GM12878 (cell line): ENCODE results near the gene VANGL1. TPM values are rescaled to one million over a fixed set of nuclear protein-coding genes. Genes with fewer than 3 reads are reported as not detected.

Experiments
- ATAC-seq: fragments of 200-7000 bp; cut with Tn5 transposase; 3 replicates; pipeline ENCODE4 v1.9.1; 2020; ENCODE audit warnings: mild to moderate bottlenecking, moderate library complexity
- BruUV-seq: library from RNA; stranded (reverse); fragments of 400-500 nt; replicated peaks from 2 replicates; lab custom pipeline; 2021; lab: Mats Ljungman, UMichigan
- CTCF ChIA-PET: fragments of 300-600 bp; sonication (Branson Sonifier 250); formaldehyde crosslinking; extraction: SDS; loops from one replicate; lab custom pipeline; 2021; ENCODE audit warnings: inconsistent platforms; lab: Yijun Ruan, JAX
- POLR2A ChIA-PET: fragments of 350-600 bp; formaldehyde crosslinking; extraction: SDS; loops from one replicate; lab custom pipeline; 2021; ENCODE audit warnings: inconsistent platforms; lab: Charles Lee
- RAD21 ChIA-PET: fragments of 300-600 bp; sonication (Branson Sonifier 250); formaldehyde crosslinking; loops from one replicate; lab custom pipeline; 2023; ENCODE audit warnings: antibody characterized with exemption; ENCODE audit not compliant: unreplicated experiment; lab: Charles Lee
- SMC1A ChIA-PET: fragments of 300-600 bp; sonication (Branson Sonifier 250); formaldehyde crosslinking; loops from one replicate; lab custom pipeline; 2023; ENCODE audit not compliant: unreplicated experiment, uncharacterized antibody; lab: Charles Lee
- DNase-seq: peaks from one replicate; pipeline ENCODE4 v3.0.0-alpha.2; 2011; ENCODE audit warnings: low read depth, low spot score
- FAIRE-seq: peaks from 3 replicates; lab custom pipeline; 2011; peaks lifted over from hg19 to GRCh38; lab: Jason Lieb, UNC
- H2AFZ ChIP-seq: 2 replicates; pipeline ENCODE4 v1.6.0; 2011; ENCODE audit warnings: low read depth, low read length, control low read depth; ENCODE audit not compliant: control insufficient read depth
- H3K27ac ChIP-seq: 2 replicates; pipeline ENCODE4 v1.5.1; 2011; ENCODE audit warnings: control low read depth; ENCODE audit not compliant: control insufficient read depth, insufficient read depth
- H3K27me3 ChIP-seq, 2 experiments: replicated peaks in 1 of 2; 2 replicates each; pipeline versions ENCODE4 v1.6.0 to v1.6.1; 2011; ENCODE audit warnings: low read length in 1 of 2; ENCODE audit not compliant: control insufficient read depth in 2 of 2, insufficient read depth in 2 of 2
- H3K36me3 ChIP-seq, 2 experiments: 2 replicates each; pipeline ENCODE4 v1.5.1; 2011; ENCODE audit warnings: low read length in 1 of 2; ENCODE audit not compliant: control insufficient read depth in 2 of 2, insufficient read depth in 2 of 2
- H3K4me1 ChIP-seq: 2 replicates; pipeline ENCODE4 v1.6.1; 2011; ENCODE audit warnings: mild to moderate bottlenecking, low read length, moderate library complexity, mixed read lengths; ENCODE audit not compliant: control insufficient read depth, insufficient read depth
- H3K4me2 ChIP-seq: 2 replicates; pipeline ENCODE4 v1.6.0; 2011; ENCODE audit warnings: control low read depth; ENCODE audit not compliant: control insufficient read depth, insufficient read depth
- H3K4me3 ChIP-seq: fragments of 200-600 bp; sonication (generic); 2 replicates; pipeline ENCODE4 v1.5.1; 2016
- H3K79me2 ChIP-seq: 2 replicates; pipeline ENCODE4 v1.6.0; 2011; ENCODE audit warnings: low read length; ENCODE audit not compliant: control insufficient read depth, insufficient read depth
- H3K9ac ChIP-seq: 2 replicates; pipeline ENCODE4 v1.8.0; 2011; ENCODE audit warnings: low read length, control low read depth, mixed read lengths; ENCODE audit not compliant: control insufficient read depth, insufficient read depth
- H3K9me3 ChIP-seq: replicated peaks from 3 replicates; pipeline ENCODE4 v1.5.1; 2011; ENCODE audit warnings: mild to moderate bottlenecking, low read length; ENCODE audit not compliant: control insufficient read depth, insufficient read depth
- H4K20me1 ChIP-seq: 2 replicates; pipeline ENCODE4 v1.6.0; 2011; ENCODE audit not compliant: control insufficient read depth, insufficient read depth
- ASH2L ChIP-seq: fragments of 300-600, 200-600 bp; sonication (generic); IDR thresholded peaks from 2 replicates; pipeline ENCODE4 v1.6.1; 2017; ENCODE audit warnings: low read depth, mild to moderate bottlenecking, borderline replicate concordance
- ESRRA ChIP-seq: IDR thresholded peaks from 2 replicates; pipeline ENCODE4 v1.6.1; 2012; ENCODE audit warnings: mild to moderate bottlenecking, low read length, improper control_type of control experiment
- NFYB ChIP-seq: IDR thresholded peaks from 2 replicates; pipeline ENCODE4 v1.6.1; 2011; ENCODE audit warnings: low read depth, mild to moderate bottlenecking, low read length, improper control_type of control experiment, moderate library complexity; ENCODE audit not compliant: insufficient read depth
- NR2F1 ChIP-seq: fragments of 450-650 bp; conservative IDR thresholded peaks from 2 replicates; pipeline ENCODE4 v1.6.1; 2017; ENCODE audit warnings: mild to moderate bottlenecking
- PAX8 ChIP-seq: fragments of 450-650 bp; IDR thresholded peaks from 2 replicates; pipeline ENCODE4 v1.6.1; 2017; ENCODE audit warnings: mild to moderate bottlenecking, moderate library complexity
- PML ChIP-seq: IDR thresholded peaks from 2 replicates; pipeline ENCODE4 v1.6.1; 2012; ENCODE audit warnings: low read length, inconsistent platforms
- SMAD1 ChIP-seq: fragments of 450-650 bp; IDR thresholded peaks from 2 replicates; pipeline ENCODE4 v1.6.1; 2018; ENCODE audit warnings: mild to moderate bottlenecking, low read depth; ENCODE audit not compliant: partially characterized antibody
- STAT3 ChIP-seq: IDR thresholded peaks from 2 replicates; pipeline ENCODE4 v1.6.1; 2011; ENCODE audit warnings: low read depth, low read length, improper control_type of control experiment
- ZNF207 ChIP-seq: fragments of 450-650 bp; IDR thresholded peaks from 2 replicates; pipeline ENCODE4 v1.6.1; 2014; ENCODE audit warnings: antibody characterized with exemption, mild to moderate bottlenecking, borderline replicate concordance
- ZNF217 ChIP-seq: fragments of 450-650 bp; IDR thresholded peaks from 2 replicates; pipeline ENCODE4 v1.6.1; 2017; ENCODE audit warnings: antibody characterized with exemption, mild to moderate bottlenecking
- ZNF384 ChIP-seq: IDR thresholded peaks from 2 replicates; pipeline ENCODE4 v1.6.1; 2012; ENCODE audit warnings: low read depth, mild to moderate bottlenecking, low read length, improper control_type of control experiment, borderline replicate concordance
- WGBS: methylation state at CpG from one replicate; pipeline ENCODE4 v1.1.6; 2016; ENCODE audit warnings: low lambda C conversion rate; ENCODE audit not compliant: insufficient replicate concordance, insufficient coverage; ENCODE audit errors: missing lambda C conversion rate; 5-methylcytosine and 5-hydroxymethylcytosine counted together
- in situ Hi-C: fragments of 300-500 bp; cut with MboI; formaldehyde crosslinking; loops from 9 replicates; pipeline ENCODE4 v1.14.3; 2018; ENCODE audit warnings: mixed read lengths
- intact Hi-C: fragments of 100-400 bp; cut with micrococcal nuclease; formaldehyde crosslinking; loops from one replicate; pipeline ENCODE4 v1.14.2; 2022; ENCODE audit not compliant: unreplicated experiment
- polyA plus RNA-seq, 11 experiments: library from polyadenylated mRNA; depleted of rRNA in 4 of 11; unstranded in 6 of 11; stranded (reverse) in 5 of 11; fragments of >200 nt; fragmentation: Nextera tagmentation in 4 of 11; fragmentation: Illumina TruSeq in 1 of 11; extraction: Ambion mirVana in 4 of 11; extraction: Trizol in 1 of 11; gene quantifications; 1 replicate in 1 of 11; 2 replicates in 10 of 11; pipeline versions ENCODE4 v1.2.1 to v1.2.3, GENCODE V29; 2011 to 2016; ENCODE audit warnings: inconsistent platforms in 2 of 11, missing spikeins in 2 of 11, low read depth in 1 of 11
- total RNA-seq, 4 experiments: library from RNA; depleted of rRNA in 3 of 4; stranded (reverse); fragments of >200 nt in 3 of 4; fragmentation: Illumina TruSeq in 1 of 4; extraction: Trizol in 1 of 4; gene quantifications; 2 replicates each; pipeline versions ENCODE4 v1.2.1 to v1.2.3, GENCODE V29; 2013 to 2021
- TF ChIP-seq, protein P1 (sequence below): fragments of 450-650 bp; formaldehyde crosslinking; IDR thresholded peaks from 2 replicates; pipeline ENCODE4 v1.4.0; 2020; ENCODE audit warnings: mild to moderate bottlenecking, moderate library complexity

VANGL1 gene
- total and polyA plus RNA-seq, 10 of the 15 experiments (the other 5 are each of a cell fraction or from before 2014, with no cell fraction given), result 0.71 to 12.9 (median 6.3) TPM

- Histone ChIP-seq H3K27me3 (no peaks in the 10 kb centered on the region), H4K20me1 (no peaks in the 10 kb centered on the region), H3K4me1 (peaks cover 37% of the 10 kb centered on the region), H2AFZ (no peak overlapping the region), H3K4me3 (no peak overlapping the region), H3K27ac (peak overlapping the region; percentile 96), H3K9ac (no peak overlapping the region), H3K9me3 (no peaks in the 10 kb centered on the region)
- ChIA-PET SMC1A (interaction anchor here (1.0 to 1.6 kb wide), 2 partner anchors 58 to 123 kb away, joined by 3 to 11 read pairs; no protein-coding TSS in a partner anchor), CTCF (interaction anchor here (0.6 to 8.3 kb wide), 3 partner anchors 40 to 58 kb away, joined by 3 to 57 read pairs (median 4); no protein-coding TSS in a partner anchor), RAD21 (interaction anchor here (0.6 to 1.8 kb wide), 2 partner anchors 59 to 857 kb away, joined by 4 to 9 read pairs; no protein-coding TSS in a partner anchor)
- DNase-seq, result no peak
- no peak for FAIRE-seq
- 66% methylated on average over 3 of the region's 3 CpGs for WGBS
- in situ Hi-C loops, result no loop called here
- ATAC-seq, result no peak
- no TSS peak for BruUV-seq
- no peak for TF ChIP-seq NR2F1
- TF ChIP-seq SMAD1, result no peak
- TF ChIP-seq ZNF207, result no peak
- TF ChIP-seq STAT3, result no peak
- TF ChIP-seq, protein P1, sequence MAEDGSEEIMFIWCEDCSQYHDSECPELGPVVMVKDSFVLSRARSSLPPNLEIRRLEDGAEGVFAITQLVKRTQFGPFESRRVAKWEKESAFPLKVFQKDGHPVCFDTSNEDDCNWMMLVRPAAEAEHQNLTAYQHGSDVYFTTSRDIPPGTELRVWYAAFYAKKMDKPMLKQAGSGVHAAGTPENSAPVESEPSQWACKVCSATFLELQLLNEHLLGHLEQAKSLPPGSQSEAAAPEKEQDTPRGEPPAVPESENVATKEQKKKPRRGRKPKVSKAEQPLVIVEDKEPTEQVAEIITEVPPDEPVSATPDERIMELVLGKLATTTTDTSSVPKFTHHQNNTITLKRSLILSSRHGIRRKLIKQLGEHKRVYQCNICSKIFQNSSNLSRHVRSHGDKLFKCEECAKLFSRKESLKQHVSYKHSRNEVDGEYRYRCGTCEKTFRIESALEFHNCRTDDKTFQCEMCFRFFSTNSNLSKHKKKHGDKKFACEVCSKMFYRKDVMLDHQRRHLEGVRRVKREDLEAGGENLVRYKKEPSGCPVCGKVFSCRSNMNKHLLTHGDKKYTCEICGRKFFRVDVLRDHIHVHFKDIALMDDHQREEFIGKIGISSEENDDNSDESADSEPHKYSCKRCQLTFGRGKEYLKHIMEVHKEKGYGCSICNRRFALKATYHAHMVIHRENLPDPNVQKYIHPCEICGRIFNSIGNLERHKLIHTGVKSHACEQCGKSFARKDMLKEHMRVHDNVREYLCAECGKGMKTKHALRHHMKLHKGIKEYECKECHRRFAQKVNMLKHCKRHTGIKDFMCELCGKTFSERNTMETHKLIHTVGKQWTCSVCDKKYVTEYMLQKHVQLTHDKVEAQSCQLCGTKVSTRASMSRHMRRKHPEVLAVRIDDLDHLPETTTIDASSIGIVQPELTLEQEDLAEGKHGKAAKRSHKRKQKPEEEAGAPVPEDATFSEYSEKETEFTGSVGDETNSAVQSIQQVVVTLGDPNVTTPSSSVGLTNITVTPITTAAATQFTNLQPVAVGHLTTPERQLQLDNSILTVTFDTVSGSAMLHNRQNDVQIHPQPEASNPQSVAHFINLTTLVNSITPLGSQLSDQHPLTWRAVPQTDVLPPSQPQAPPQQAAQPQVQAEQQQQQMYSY, result no peak
- TF ChIP-seq ASH2L, result no peak
- no peak for TF ChIP-seq PAX8
- TF ChIP-seq NFYB, result no peak
- no peak for TF ChIP-seq ZNF384
- TF ChIP-seq ZNF217, result no peak
- no peak for TF ChIP-seq PML
- no peak for TF ChIP-seq ESRRA
- TF ChIP-seq, all 136 proteins: peak for 0
- intact Hi-C loops, result no loop called here
- Histone ChIP-seq H3K79me2 (peaks cover 13% of the 10 kb centered on the region), H3K4me2 (peak overlapping the region; percentile 93), H3K36me3 (0 out of 4 replicates have a peak, but pooled peaks cover 0 to 2% of the 10 kb centered on the region in 2 experiments)
- POLR2A ChIA-PET, result no interaction called here
Measured at GRCh38 chr1:115647919-115648650, 6.3 kb downstream of the VANGL1 start.
